Activated CD4-positive, alpha-beta T cell treated with anti-CD3 and anti-CD28 coated beads for 48 hours (primary cell): ENCODE data around the gene SLC66A2.
A peak's percentile ranks its signal among the peaks of the same experiment; 100 is the strongest.

ENCODE experiments used
- DNase-seq: peaks from one replicate; pipeline ENCODE4 v3.0.0-alpha.2; 2020

The SLC66A2 gene

GRCh38 chr18:79949697-79950487, 1.6 kb downstream of the SLC66A2 start:
- DNase-seq = no peak

- no peak for DNase-seq
These were observed 2.6 kb downstream of the SLC66A2 start for GRCh38 chr18:79948719-79949411.

GRCh38 chr18:79947881-79948610, 3.4 kb downstream of the SLC66A2 start:
- no peak for DNase-seq

DNA sequence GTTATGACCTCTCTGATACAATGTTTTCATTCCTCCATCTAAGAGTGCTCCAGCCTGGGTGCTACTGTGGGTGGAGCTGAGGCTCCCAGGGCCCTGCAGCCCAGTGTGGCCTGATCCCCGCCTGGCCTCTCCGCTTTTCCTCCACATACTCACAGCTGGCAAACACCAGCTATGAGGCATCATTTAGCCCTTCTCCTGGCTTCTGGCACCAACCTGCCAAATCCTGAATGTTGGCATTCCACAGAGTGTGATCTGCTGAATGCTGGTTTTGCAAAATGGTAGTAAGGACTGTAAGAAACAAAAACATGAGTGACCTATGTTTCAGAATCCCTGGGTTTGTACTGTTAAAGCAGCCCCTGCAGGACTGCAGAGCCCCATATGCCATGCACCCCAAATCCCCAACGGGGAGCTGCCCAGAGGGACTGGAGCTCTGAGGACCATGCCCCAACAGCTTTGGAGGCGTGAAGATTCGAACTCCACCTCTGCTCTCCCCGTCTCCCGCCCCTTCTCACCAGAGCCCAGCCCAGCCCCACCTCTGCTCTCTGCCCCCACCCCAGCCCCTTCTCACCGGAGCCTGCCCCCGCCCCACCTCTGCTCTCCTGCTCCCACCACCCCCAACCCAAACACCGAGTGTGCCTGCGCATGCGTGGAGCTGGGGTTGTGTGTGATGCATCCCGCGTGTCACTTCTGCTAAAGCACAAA, 4.2 kb downstream of the SLC66A2 start:
- DNase-seq = no peak

GRCh38 chr18:79945118-79946042, 6.1 kb downstream of the SLC66A2 start:
- no peak for DNase-seq

DNA sequence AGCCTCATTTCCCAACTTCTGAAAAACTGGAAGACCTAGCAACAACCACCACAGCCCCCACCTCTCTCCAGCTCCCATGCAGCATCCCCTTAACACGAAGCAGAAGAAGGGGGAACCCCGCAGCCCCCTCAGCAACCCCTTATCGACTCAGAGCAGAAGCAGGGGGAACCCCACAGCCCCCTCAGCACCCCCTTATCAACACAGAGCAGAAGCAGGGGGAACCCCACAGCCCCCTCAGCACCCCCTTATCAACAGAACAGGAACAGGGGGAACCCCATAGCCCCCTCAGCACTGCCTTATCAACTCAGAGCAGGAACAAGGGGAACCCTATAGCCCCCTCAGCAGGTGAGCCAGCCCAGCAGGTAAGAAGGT, 6.7 kb downstream of the SLC66A2 start:
- no peak for DNase-seq

GRCh38 chr18:79944126-79944731, 7.2 kb downstream of the SLC66A2 start:
- DNase-seq = peak; percentile 49

GRCh38 chr18:79943608-79944125, 7.8 kb downstream of the SLC66A2 start:
- no peak for DNase-seq

GRCh38 chr18:79942786-79943607, 8.5 kb downstream of the SLC66A2 start:
- no peak for DNase-seq

DNA sequence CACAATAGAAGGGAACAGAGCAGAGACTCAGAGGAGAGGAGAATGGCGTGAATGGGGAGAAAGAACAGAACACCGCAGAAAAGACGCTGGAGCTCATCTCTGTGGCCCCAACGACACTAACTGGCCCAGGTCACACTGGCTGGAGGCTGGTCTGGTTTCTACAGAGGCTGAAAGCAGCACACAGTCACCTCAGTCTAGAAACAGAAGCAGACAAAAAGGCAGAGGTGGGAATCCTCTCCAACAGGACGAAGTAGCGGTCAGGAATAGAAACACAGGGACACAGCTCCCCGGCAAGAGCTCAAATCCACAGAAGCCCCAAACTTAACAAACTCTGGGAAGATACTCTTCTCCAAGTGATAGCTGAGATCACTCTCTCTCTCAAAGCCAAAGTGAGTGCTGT, 9.2 kb downstream of the SLC66A2 start:
- no peak for DNase-seq

DNA sequence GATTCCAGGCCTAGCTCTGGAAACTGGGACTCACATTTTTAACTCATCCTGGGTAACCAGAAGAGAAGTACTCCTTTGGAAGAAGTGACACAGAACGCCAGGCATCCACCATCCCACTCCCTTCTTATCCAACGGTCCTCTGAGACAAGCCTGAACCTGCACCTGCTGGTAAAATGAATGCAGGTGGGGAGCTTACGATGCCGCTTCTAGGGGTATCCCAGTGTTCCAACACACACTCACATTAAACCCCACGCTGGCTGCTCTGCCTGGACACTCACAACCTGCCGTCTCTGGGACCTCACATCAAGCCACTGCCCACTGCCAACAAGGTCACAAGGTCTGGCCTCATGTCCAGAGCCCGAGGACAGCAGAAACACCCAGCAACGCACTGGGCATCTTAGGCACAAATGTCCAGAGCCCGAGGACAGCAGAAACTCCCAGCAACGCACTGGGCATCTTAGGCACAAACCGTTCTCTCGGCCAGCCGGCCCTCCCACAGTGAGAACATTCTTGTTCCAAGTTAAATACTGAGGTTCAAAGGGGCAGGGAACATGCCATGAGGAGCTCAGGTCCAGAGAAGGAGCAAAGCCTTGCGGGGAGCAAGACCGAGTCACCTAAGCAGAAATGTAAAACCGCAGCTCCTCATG, 9.9 kb downstream of the SLC66A2 start:
- no peak for DNase-seq

DNA sequence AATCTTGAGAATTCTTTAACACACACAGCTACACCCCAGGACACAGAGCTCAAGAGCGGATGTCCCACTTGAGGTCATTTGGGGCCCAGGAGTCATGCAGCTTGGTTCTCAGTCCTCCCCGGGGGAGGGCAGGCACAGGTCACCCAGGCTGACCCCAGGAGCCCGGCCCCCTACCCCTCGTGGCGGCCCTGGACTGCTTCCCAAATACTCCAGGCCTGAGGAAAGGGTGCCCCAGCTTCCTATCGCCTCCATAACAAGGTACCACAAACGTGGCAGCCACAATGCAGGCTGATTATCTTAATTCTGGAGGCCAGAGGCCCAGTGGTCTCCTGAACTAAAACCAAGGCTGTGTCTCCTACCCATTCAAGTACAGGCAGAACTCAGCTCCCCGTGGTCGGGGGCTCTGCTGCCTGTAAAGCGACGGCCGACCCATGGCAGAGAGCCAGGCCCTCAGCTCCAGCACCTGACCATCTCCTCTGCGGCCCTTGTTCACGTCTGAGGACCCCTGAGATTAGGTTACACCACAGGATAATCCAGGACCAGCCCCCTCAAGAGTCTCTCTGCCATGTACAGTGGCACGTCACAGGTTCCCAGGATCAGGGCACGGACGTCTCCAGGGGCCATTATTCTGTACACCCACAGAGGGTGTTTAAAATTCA, 10.5 kb downstream of the SLC66A2 start:
- no peak for DNase-seq

DNA sequence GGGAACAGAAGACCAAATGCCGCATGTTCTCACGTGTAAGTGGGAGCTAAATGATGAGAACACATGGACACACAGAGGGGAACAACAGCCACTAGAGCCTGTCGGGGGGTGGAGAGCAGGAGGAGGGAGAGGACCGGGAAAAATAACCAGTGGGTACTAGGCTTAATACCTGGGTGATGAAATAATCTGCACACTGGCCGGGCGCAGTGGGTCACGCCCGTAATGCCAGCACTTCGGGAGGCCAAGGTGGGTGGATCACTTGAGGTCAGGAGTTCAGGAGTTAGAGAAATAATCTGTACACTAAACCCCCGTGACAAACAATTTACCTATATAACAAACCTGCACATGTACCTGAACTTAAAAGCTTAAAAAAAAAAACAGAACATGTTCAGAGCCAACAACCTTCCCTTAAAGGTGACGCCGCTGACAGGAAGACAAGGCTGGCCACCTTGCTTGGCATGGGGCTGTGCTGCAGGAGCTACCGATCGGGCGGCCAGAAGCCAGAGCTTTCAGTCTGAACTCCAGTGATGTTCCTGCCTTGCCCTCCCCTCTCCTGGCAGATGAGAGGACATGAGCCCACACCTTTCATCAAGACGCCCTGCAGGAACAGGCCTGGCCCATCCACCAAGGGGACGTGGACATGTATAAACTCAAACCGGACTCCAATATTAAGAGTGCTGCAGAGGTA, 11.2 kb downstream of the SLC66A2 start:
- no peak for DNase-seq

DNA sequence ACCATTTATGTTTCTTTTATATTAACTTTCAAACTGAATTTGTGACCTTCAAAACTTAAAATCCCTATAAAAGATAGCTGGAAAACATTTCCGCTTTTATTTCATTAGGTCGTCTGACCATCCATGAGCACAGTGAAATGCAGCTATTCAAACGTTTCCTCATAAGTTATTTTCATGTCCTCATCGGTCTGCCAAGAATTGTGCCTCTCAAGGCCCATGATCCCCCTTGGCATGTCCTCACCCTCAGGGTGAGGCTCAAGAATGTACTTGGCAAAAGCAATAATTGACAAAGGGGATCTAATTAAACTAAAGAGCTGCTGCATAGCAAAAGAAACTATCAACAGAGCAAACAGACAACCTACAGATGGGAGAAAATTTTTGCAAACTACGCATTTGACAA, 12.4 kb downstream of the SLC66A2 start:
- no peak for DNase-seq

- DNase-seq = no peak
These were observed 13.3 kb downstream of the SLC66A2 start for GRCh38 chr18:79938196-79938595.

- no peak for DNase-seq
These were observed 14.2 kb downstream of the SLC66A2 start for GRCh38 chr18:79937103-79937860.

DNA sequence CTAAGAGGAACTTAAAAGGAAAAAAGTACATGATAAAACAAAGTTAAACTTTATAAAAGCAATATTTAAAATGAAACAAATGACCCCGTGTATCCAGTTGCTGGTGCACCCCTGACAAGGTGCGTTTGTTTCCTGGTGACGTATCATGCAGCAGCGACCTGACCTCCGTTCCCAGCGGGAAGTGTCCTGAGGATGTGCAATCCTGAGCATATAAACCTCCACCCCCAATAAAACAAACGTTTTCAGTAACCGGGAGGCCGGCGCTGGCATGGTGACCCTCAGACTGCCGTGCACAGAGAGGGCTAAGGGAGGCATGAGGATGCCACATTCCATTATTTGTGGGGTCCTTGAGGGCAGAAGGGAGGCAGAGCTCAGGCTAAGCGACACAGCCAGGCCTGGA, 14.8 kb downstream of the SLC66A2 start:
- DNase-seq = no peak

DNA sequence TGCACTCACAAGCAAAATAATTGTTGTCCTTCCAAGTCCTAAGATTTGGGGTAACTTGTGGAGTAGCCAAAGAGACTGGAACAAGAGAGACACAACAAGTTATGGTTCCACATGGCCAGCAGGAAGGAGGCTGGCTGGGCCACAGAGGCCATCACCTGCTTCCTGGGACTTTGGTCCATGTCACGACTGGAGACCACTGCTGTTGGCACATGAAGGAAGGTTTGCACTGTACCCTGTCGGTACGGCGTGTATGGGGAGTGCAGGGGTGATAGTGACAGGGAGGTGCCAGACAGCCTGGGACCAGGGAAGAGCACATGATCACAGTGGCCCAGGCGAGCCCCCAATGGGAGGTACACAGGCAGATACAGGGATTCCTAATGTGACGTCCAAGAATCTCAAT, 15.5 kb downstream of the SLC66A2 start:
- no peak for DNase-seq
